ENCODE data around the gene TAS2R20. TPM values are rescaled to one million over a fixed set of nuclear protein-coding genes. Genes with fewer than 3 reads are reported as not detected.

TAS2R20 gene
- total and polyA plus RNA-seq, 2 of the 13 experiments (the other 11 are each of a cell fraction or from before 2014, with no cell fraction given), result 0.54 to 2.9 TPM

DNA sequence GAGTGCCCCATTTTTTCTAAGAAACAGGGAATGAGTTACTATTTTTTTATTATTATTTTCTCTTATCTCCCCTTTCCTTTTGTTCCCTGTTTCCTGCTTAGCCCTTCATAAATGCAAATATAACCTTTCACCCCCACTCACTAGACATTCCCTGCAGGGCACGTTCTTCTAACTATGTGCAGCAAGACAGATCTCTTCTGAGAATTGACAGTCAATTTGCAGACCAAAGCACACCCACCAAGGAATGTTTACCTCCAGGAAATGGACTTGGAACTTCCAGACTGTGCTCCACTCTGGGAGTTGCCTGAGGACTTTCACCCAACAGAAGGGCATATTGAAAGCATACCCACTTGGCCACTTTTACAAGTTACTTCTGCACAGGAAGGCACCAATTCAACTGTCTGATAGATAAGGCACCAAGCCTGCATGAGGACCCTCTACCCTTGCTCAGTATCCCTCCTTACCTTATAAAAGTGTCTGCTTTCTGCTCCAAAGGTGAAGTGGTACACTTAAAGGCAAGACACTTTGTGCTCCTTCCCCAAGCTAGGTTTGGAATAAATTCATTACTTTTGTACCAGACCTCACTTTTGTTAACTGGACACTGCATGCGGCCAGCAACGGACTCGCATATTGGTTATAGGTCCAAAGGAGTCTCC is 17.8 kb upstream of the TAS2R20 start (continued):
- TF ChIP-seq FOXP4 (CRISPR knock-in tag; IDR thresholded peaks at IDR 0.05), result peak; percentile 81
- TF ChIP-seq ZNF263 (CRISPR knock-in tag; IDR thresholded peaks at IDR 0.05), result peak; percentile 93
- TF ChIP-seq ONECUT2 (CRISPR knock-in tag; IDR thresholded peaks at IDR 0.05), result no peak
- TF ChIP-seq ELK4 (CRISPR knock-in tag; IDR thresholded peaks at IDR 0.05; ENCODE audit: borderline replicate concordance), result no peak
- no peak for TF ChIP-seq ZNF713 (CRISPR knock-in tag; IDR thresholded peaks at IDR 0.05)
- no peak for TF ChIP-seq KDM5A (IDR thresholded peaks at IDR 0.05; ENCODE audit: borderline replicate concordance, low read length)
- no peak for TF ChIP-seq ZNF737 (CRISPR knock-in tag; IDR thresholded peaks at IDR 0.05; ENCODE audit: borderline replicate concordance)
- TF ChIP-seq ZNF276 (CRISPR knock-in tag; IDR thresholded peaks at IDR 0.05; ENCODE audit: low read depth), result no peak
- TF ChIP-seq ZNF44 (CRISPR knock-in tag; IDR thresholded peaks at IDR 0.05), result no peak
- TF ChIP-seq HCFC1 (IDR thresholded peaks at IDR 0.05; ENCODE audit: low read depth, low read length), result no peak
- peak; percentile 61; the same call in 1 of the 2 replicates for TF ChIP-seq RXRA (CRISPR knock-in tag; IDR thresholded peaks at IDR 0.05)
- no peak for TF ChIP-seq ZEB1 (IDR thresholded peaks at IDR 0.05; ENCODE audit: insufficient replicate concordance, low read depth)
- TF ChIP-seq CREB3 (CRISPR knock-in tag; IDR thresholded peaks at IDR 0.05), result no peak
- no peak for TF ChIP-seq SMAD9 (CRISPR knock-in tag; IDR thresholded peaks at IDR 0.05)
- TF ChIP-seq ZBTB39 (CRISPR knock-in tag; IDR thresholded peaks at IDR 0.05), result no peak
- TF ChIP-seq MBNL3 (CRISPR knock-in tag; conservative IDR thresholded peaks at IDR 0.05), result no peak
- no peak for TF ChIP-seq NFKBIZ (CRISPR knock-in tag; IDR thresholded peaks at IDR 0.05)
- no peak for TF ChIP-seq TAF15 (IDR thresholded peaks at IDR 0.05; ENCODE audit: low read depth, low read length, poor library complexity, severe bottlenecking)
- TF ChIP-seq, protein P1, sequence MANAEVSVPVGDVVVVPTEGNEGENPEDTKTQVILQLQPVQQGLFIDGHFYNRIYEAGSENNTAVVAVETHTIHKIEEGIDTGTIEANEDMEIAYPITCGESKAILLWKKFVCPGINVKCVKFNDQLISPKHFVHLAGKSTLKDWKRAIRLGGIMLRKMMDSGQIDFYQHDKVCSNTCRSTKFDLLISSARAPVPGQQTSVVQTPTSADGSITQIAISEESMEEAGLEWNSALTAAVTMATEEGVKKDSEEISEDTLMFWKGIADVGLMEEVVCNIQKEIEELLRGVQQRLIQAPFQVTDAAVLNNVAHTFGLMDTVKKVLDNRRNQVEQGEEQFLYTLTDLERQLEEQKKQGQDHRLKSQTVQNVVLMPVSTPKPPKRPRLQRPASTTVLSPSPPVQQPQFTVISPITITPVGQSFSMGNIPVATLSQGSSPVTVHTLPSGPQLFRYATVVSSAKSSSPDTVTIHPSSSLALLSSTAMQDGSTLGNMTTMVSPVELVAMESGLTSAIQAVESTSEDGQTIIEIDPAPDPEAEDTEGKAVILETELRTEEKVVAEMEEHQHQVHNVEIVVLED (CRISPR knock-in tag; IDR thresholded peaks at IDR 0.05; ENCODE audit: borderline replicate concordance), result no peak
- TF ChIP-seq ZNF468 (CRISPR knock-in tag; IDR thresholded peaks at IDR 0.05), result no peak

Measured in HepG2 (cell line).